H1 (cell line): ENCODE data around the gene PDP2. TPM values are rescaled to one million over a fixed set of nuclear protein-coding genes. Genes with fewer than 3 reads are reported as not detected.

Experiments used
- CTCF ChIA-PET: fragments of 300-600 bp; sonication (Branson Sonifier 250); formaldehyde crosslinking; loops from one replicate; lab custom pipeline; 2021; ENCODE audit not compliant: partially characterized antibody; lab: Charles Lee
- POLR2A ChIA-PET: fragments of 300-600 bp; sonication (Branson Sonifier 250); formaldehyde crosslinking; loops from one replicate; lab custom pipeline; 2021; ENCODE audit warnings: inconsistent platforms; ENCODE audit not compliant: partially characterized antibody; lab: Charles Lee
- DNase-seq, 2 experiments: peaks; one replicate each; pipeline versions ENCODE4 v3.0.0 to v3.0.0-alpha.2; 2010 to 2022; ENCODE audit warnings: low spot score in 2 of 2, low read depth in 1 of 2, mixed read lengths in 1 of 2
- FAIRE-seq: peaks from 2 replicates; lab custom pipeline; 2011; peaks lifted over from hg19 to GRCh38; lab: Jason Lieb, UNC
- H2AFZ ChIP-seq: 2 replicates; pipeline ENCODE4 v1.8.1; 2012; ENCODE audit warnings: low read length, inconsistent platforms
- H2AK5ac ChIP-seq: 2 replicates; pipeline ENCODE4 v1.6.1; 2013; ENCODE audit warnings: low read depth, low read length
- H2BK120ac ChIP-seq: replicated peaks from 2 replicates; pipeline ENCODE3; 2013; ENCODE audit warnings: low read depth, low read length, inconsistent platforms
- H2BK12ac ChIP-seq: 2 replicates; pipeline ENCODE4 v1.6.1; 2013; ENCODE audit warnings: low read depth, low read length
- H2BK15ac ChIP-seq: 2 replicates; pipeline ENCODE4 v1.6.1; 2013; ENCODE audit warnings: low read length
- H2BK20ac ChIP-seq: 2 replicates; pipeline ENCODE4 v1.6.1; 2013; ENCODE audit warnings: low read length
- H2BK5ac ChIP-seq: 2 replicates; pipeline ENCODE4 v1.6.1; 2013; ENCODE audit warnings: low read depth, low read length
- H3K14ac ChIP-seq: 2 replicates; pipeline ENCODE4 v1.6.1; 2013; ENCODE audit warnings: inconsistent platforms; ENCODE audit not compliant: insufficient read length
- H3K18ac ChIP-seq: 2 replicates; pipeline ENCODE4 v1.6.1; 2013; ENCODE audit warnings: low read length; ENCODE audit errors: extremely low read depth
- H3K23ac ChIP-seq: 2 replicates; pipeline ENCODE4 v1.6.1; 2013; ENCODE audit warnings: inconsistent platforms; ENCODE audit not compliant: insufficient read length
- H3K23me2 ChIP-seq: 2 replicates; pipeline ENCODE4 v1.6.1; 2013; ENCODE audit warnings: low read depth, low read length
- H3K27ac ChIP-seq: 2 replicates; pipeline ENCODE4 v1.6.1; 2011; ENCODE audit warnings: low read depth, low read length, inconsistent platforms
- H3K27me3 ChIP-seq, 4 experiments: replicated peaks in 1 of 4; 1 replicate in 1 of 4; 2 replicates in 3 of 4; pipeline versions ENCODE4 v1.6.1 to v1.8.1; 2011 to 2013; ENCODE audit warnings: low read length in 3 of 4, mild to moderate bottlenecking in 3 of 4, inconsistent platforms in 2 of 4, mixed read lengths in 2 of 4, moderate library complexity in 1 of 4; ENCODE audit not compliant: control insufficient read depth in 3 of 4, insufficient read depth in 3 of 4; ENCODE audit errors: extremely low read depth in 1 of 4
- H3K36me3 ChIP-seq, 4 experiments: 2 replicates each; pipeline versions ENCODE4 v1.6.1 to v1.8.1; 2011 to 2013; ENCODE audit warnings: mild to moderate bottlenecking in 4 of 4, low read length in 3 of 4, moderate library complexity in 2 of 4, control low read depth in 1 of 4, inconsistent platforms in 1 of 4; ENCODE audit not compliant: insufficient read depth in 4 of 4, control insufficient read depth in 2 of 4
- H3K4ac ChIP-seq: replicated peaks from 2 replicates; pipeline ENCODE3; 2013; ENCODE audit warnings: low read length, low read depth, mixed read lengths, inconsistent platforms; ENCODE audit not compliant: insufficient read length
- H3K4me1 ChIP-seq, 4 experiments: replicated peaks in 1 of 4; 1 replicate in 1 of 4; 2 replicates in 3 of 4; pipeline versions ENCODE4 v1.6.1 to v1.8.1; 2011 to 2013; ENCODE audit warnings: low read length in 3 of 4, inconsistent platforms in 2 of 4, mixed read lengths in 1 of 4; ENCODE audit not compliant: insufficient read depth in 4 of 4, control insufficient read depth in 3 of 4
- H3K4me2 ChIP-seq, 2 experiments: 2 replicates each; pipeline versions ENCODE4 v1.6.1 to v1.8.1; 2011 to 2013; ENCODE audit warnings: low read depth in 2 of 2, low read length in 2 of 2, control low read depth in 1 of 2, inconsistent platforms in 1 of 2, mild to moderate bottlenecking in 1 of 2; ENCODE audit not compliant: insufficient read depth in 1 of 2
- H3K4me3 ChIP-seq, 4 experiments: fragments of 200-600, 300-600 bp in 1 of 4; sonication (generic), shearing (Covaris generic), sonication (Bioruptor Twin) in 1 of 4; 2 replicates each; pipeline versions ENCODE4 v1.5.1 to v1.8.1; 2011 to 2016; ENCODE audit warnings: low read length in 4 of 4, low read depth in 3 of 4, control low read depth in 2 of 4, inconsistent platforms in 2 of 4, mild to moderate bottlenecking in 2 of 4, mixed read lengths in 1 of 4, moderate library complexity in 1 of 4; ENCODE audit not compliant: insufficient read depth in 2 of 4; ENCODE audit errors: extremely low read depth in 1 of 4
- H3K56ac ChIP-seq: replicated peaks from 2 replicates; pipeline ENCODE3; 2013; ENCODE audit warnings: low read depth, mild to moderate bottlenecking, mixed read lengths, low read length, inconsistent platforms; ENCODE audit not compliant: insufficient read length
- H3K79me1 ChIP-seq: 2 replicates; pipeline ENCODE4 v1.6.1; 2013; ENCODE audit warnings: low read depth, low read length, control low read depth
- H3K79me2 ChIP-seq, 2 experiments: 2 replicates each; pipeline versions ENCODE4 v1.6.1 to v1.8.1; 2012 to 2013; ENCODE audit warnings: low read length in 2 of 2, mild to moderate bottlenecking in 2 of 2, inconsistent platforms in 1 of 2; ENCODE audit not compliant: insufficient read depth in 2 of 2, control insufficient read depth in 1 of 2
- H3K9ac ChIP-seq, 4 experiments: replicated peaks in 1 of 4; 1 replicate in 1 of 4; 2 replicates in 3 of 4; pipeline versions ENCODE4 v1.6.1 to v1.8.1; 2011 to 2013; ENCODE audit warnings: low read depth in 3 of 4, low read length in 3 of 4, control low read depth in 2 of 4, mild to moderate bottlenecking in 2 of 4, moderate library complexity in 2 of 4, inconsistent platforms in 1 of 4; ENCODE audit errors: extremely low read depth in 1 of 4
- H3K9me3 ChIP-seq, 2 experiments: 2 replicates each; pipeline versions ENCODE4 v1.6.1 to v1.8.1; 2012 to 2013; ENCODE audit warnings: mild to moderate bottlenecking in 2 of 2, moderate library complexity in 2 of 2, control low read depth in 1 of 2, inconsistent platforms in 1 of 2, low read depth in 1 of 2, low read length in 1 of 2, mixed read lengths in 1 of 2; ENCODE audit not compliant: insufficient read depth in 2 of 2
- H4K20me1 ChIP-seq, 2 experiments: replicated peaks in 1 of 2; 2 replicates each; pipeline versions ENCODE3 to v1.8.1; 2011 to 2013; ENCODE audit warnings: inconsistent platforms in 2 of 2, low read length in 2 of 2, mild to moderate bottlenecking in 1 of 2; ENCODE audit not compliant: insufficient read depth in 2 of 2, control insufficient read depth in 1 of 2
- H4K5ac ChIP-seq: 2 replicates; pipeline ENCODE4 v1.6.1; 2013; ENCODE audit warnings: low read length, low read depth, mixed read lengths, inconsistent platforms; ENCODE audit not compliant: insufficient read length
- H4K8ac ChIP-seq: 2 replicates; pipeline ENCODE4 v1.8.0; 2013; ENCODE audit warnings: mild to moderate bottlenecking, moderate library complexity, low read length, inconsistent platforms; ENCODE audit not compliant: insufficient read depth; ENCODE audit errors: extremely low read depth
- H4K91ac ChIP-seq: replicated peaks from 2 replicates; pipeline ENCODE3; 2013; ENCODE audit warnings: low read length, mixed read lengths, inconsistent platforms; ENCODE audit not compliant: insufficient read length
- CHD2 ChIP-seq: IDR thresholded peaks from 2 replicates; pipeline ENCODE4 v1.6.1; 2012; ENCODE audit warnings: low read length, improper control_type of control experiment
- SP2 ChIP-seq: IDR thresholded peaks from 2 replicates; pipeline ENCODE4 v1.6.1; 2012; ENCODE audit warnings: mild to moderate bottlenecking, low read length, inconsistent platforms
- TBP ChIP-seq: IDR thresholded peaks from 2 replicates; pipeline ENCODE4 v1.6.1; 2011; ENCODE audit warnings: low read depth, low read length, improper control_type of control experiment
- WGBS, 2 experiments: shearing (Covaris generic) in 1 of 2; methylation state at CpG; one replicate each; pipeline versions ENCODE4 v1.1.6 to v1.1.7; 2013 to 2015; ENCODE audit warnings: low lambda C conversion rate in 2 of 2, mixed read lengths in 2 of 2, inconsistent platforms in 1 of 2, low coverage in 1 of 2, missing lambda C conversion rate in 1 of 2; ENCODE audit not compliant: insufficient replicate concordance in 2 of 2, insufficient coverage in 1 of 2, insufficient read length in 1 of 2; ENCODE audit errors: extremely low coverage in 1 of 2, missing lambda C conversion rate in 1 of 2; 5-methylcytosine and 5-hydroxymethylcytosine counted together
- polyA plus RNA-seq, 7 experiments: library from polyadenylated mRNA; depleted of rRNA in 3 of 7; stranded (reverse) in 5 of 7; unstranded in 2 of 7; fragments of >200 nt in 5 of 7; fragments of 200-250 nt in 2 of 7; gene quantifications; 1 replicate in 5 of 7; 2 replicates in 1 of 7; 4 replicates in 1 of 7; pipeline versions ENCODE4 v1.2.1 to v1.2.3, GENCODE V29; 2011 to 2013; ENCODE audit warnings: missing spikeins in 2 of 7, mixed read lengths in 2 of 7
- total RNA-seq: library from RNA; stranded (reverse); fragmentation: NEBNext Ultra II Directional; extraction: Animal tissue kit (Norgen Biotek cat#: 25700); gene quantifications from 2 replicates; pipeline ENCODE4 v1.2.1, GENCODE V29; 2021
- TF ChIP-seq, protein P1 (sequence below): IDR thresholded peaks from 2 replicates; pipeline ENCODE4 v1.6.1; 2012; ENCODE audit warnings: low read length, inconsistent platforms
- TF ChIP-seq, protein P2 (sequence below): IDR thresholded peaks from 2 replicates; pipeline ENCODE4 v1.6.1; 2012; ENCODE audit warnings: inconsistent platforms

Gene PDP2
- total and polyA plus RNA-seq, 2 of the 8 experiments (the other 6 are each of a cell fraction or from before 2014, with no cell fraction given): 11.7 to 36.5 TPM

DNA sequence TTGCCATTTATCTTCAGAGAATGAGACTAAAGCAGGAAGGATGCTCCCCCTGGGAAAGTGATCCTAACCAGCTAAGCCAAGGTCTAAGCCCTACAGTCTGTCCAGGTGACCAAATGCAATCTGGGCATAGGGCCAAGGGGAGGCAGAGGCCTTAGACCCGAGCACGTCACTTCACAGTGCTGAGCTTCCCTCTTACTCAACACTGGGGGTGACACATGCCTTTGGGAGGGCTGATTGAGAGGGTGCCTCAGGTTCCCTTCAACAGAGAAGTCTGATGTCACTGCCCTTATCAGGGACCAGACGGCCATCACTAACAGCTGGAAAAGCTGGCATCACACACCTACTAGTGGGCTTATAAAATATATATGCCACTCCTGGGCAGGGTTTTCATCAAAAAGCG is 49.9 kb downstream of the PDP2 start:
- DNase-seq: no peak
- Histone ChIP-seq H3K79me1 (no peaks in the 10 kb centered on the region), H3K9ac (no peak overlapping the region), H4K8ac (no peak overlapping the region), H4K91ac (no peak overlapping the region), H3K4me1 (peaks cover 0 to 9% (median 5%) of the 10 kb centered on the region in 4 experiments; a peak in 5 of 7 replicates), H3K79me2 (no peaks in the 10 kb centered on the region; a peak in 1 of 4 replicates), H3K4me3 (no peak overlapping the region), H4K5ac (no peak overlapping the region), H2BK5ac (no peak overlapping the region), H3K56ac (no peak overlapping the region), H3K27ac (no peak overlapping the region), H3K14ac (no peak overlapping the region), H4K20me1 (peaks cover 2% of the 10 kb centered on the region in 2 experiments)
- POLR2A ChIA-PET: interaction anchor here (0.6 to 2.0 kb wide), 4 partner anchors 9 to 107 kb away, joined by 4 to 7 read pairs (median 5); partner anchors contain the start of gene PDP2
- FAIRE-seq: no peak
- CTCF ChIA-PET: interaction anchor here (0.7 to 5.5 kb wide), 6 partner anchors 8 to 477 kb away, joined by 3 to 44 read pairs (median 3); no protein-coding TSS in a partner anchor
- TF ChIP-seq, protein P1, sequence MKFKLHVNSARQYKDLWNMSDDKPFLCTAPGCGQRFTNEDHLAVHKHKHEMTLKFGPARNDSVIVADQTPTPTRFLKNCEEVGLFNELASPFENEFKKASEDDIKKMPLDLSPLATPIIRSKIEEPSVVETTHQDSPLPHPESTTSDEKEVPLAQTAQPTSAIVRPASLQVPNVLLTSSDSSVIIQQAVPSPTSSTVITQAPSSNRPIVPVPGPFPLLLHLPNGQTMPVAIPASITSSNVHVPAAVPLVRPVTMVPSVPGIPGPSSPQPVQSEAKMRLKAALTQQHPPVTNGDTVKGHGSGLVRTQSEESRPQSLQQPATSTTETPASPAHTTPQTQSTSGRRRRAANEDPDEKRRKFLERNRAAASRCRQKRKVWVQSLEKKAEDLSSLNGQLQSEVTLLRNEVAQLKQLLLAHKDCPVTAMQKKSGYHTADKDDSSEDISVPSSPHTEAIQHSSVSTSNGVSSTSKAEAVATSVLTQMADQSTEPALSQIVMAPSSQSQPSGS: no peak
- TF ChIP-seq TBP (no peak), CHD2 (no peak), SP2 (no peak)
- TF ChIP-seq, protein P2, sequence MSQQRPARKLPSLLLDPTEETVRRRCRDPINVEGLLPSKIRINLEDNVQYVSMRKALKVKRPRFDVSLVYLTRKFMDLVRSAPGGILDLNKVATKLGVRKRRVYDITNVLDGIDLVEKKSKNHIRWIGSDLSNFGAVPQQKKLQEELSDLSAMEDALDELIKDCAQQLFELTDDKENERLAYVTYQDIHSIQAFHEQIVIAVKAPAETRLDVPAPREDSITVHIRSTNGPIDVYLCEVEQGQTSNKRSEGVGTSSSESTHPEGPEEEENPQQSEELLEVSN: no peak
- TF ChIP-seq, all 59 proteins: peak for 0
- WGBS, 2 experiments: 98% methylated on average over 4 of the region's 4 CpGs; no CpG with 5 or more reads in 1 of the 2 experiments
- Histone ChIP-seq H3K18ac (no peak overlapping the region), H3K4ac (no peak overlapping the region), H3K23me2 (peaks cover 15% of the 10 kb centered on the region; the same call in 1 of the 2 replicates), H3K27me3 (peaks cover 6 to 25% (median 21%) of the 10 kb centered on the region in 4 experiments; a peak in 6 of 7 replicates), H2AK5ac (no peak overlapping the region), H2BK15ac (no peak overlapping the region), H2BK12ac (no peak overlapping the region), H3K4me2 (no peak overlapping the region), H2AFZ (no peak overlapping the region), H2BK120ac (no peak overlapping the region), H3K23ac (no peak overlapping the region), H2BK20ac (no peak overlapping the region), H3K9me3 (no peaks in the 10 kb centered on the region), H3K36me3 (peaks cover 0 to 3% (median under 1%) of the 10 kb centered on the region in 4 experiments; a peak in 3 of 8 replicates)
